HEK293T (cell line): ENCODE data around the gene ERC2.

Experiments used
- CTCF ChIA-PET: fragments of 350-600 bp; formaldehyde crosslinking; extraction: SDS; loops from one replicate; lab custom pipeline; 2021; ENCODE audit warnings: antibody characterized with exemption, inconsistent platforms; lab: Yijun Ruan, JAX
- POLR2A ChIA-PET: fragments of 350-600 bp; formaldehyde crosslinking; extraction: SDS; loops from one replicate; lab custom pipeline; 2020; ENCODE audit warnings: antibody characterized with exemption, inconsistent platforms; lab: Yijun Ruan, JAX
- DNase-seq: peaks from one replicate; pipeline ENCODE4 v3.0.0; 2012; ENCODE audit warnings: mixed read lengths; ENCODE audit errors: extremely low spot score
- ARNT ChIP-seq: fragments of 450-650 bp; IDR thresholded peaks from 2 replicates; pipeline ENCODE4 v1.6.1; 2017; ENCODE audit warnings: mild to moderate bottlenecking
- BHLHE40 ChIP-seq: fragments of 450-650 bp; IDR thresholded peaks from 2 replicates; pipeline ENCODE4 v1.6.1; 2016; ENCODE audit warnings: mild to moderate bottlenecking, moderate library complexity, borderline replicate concordance
- CTBP1 ChIP-seq: fragments of 450-650 bp; IDR thresholded peaks from 2 replicates; pipeline ENCODE4 v1.6.1; 2016; ENCODE audit warnings: borderline replicate concordance
- ELF4 ChIP-seq: fragments of 450-650 bp; IDR thresholded peaks from 2 replicates; pipeline ENCODE4 v1.6.1; 2017; ENCODE audit warnings: antibody characterized with exemption
- FOXA1 ChIP-seq: fragments of 450-650 bp; IDR thresholded peaks from 2 replicates; pipeline ENCODE4 v1.6.1; 2016; ENCODE audit warnings: mild to moderate bottlenecking
- FOXK2 ChIP-seq: fragments of 450-650 bp; IDR thresholded peaks from 2 replicates; pipeline ENCODE4 v1.6.1; 2016; ENCODE audit warnings: mild to moderate bottlenecking
- FOXM1 ChIP-seq: fragments of 450-650 bp; IDR thresholded peaks from 2 replicates; pipeline ENCODE4 v1.6.1; 2017; ENCODE audit warnings: mild to moderate bottlenecking, borderline replicate concordance
- HDGF ChIP-seq: fragments of 450-650 bp; IDR thresholded peaks from 2 replicates; pipeline ENCODE4 v1.6.1; 2017; ENCODE audit warnings: antibody characterized with exemption, borderline replicate concordance
- L3MBTL2 ChIP-seq: fragments of 450-650 bp; conservative IDR thresholded peaks from 2 replicates; pipeline ENCODE4 v1.6.1; 2016; ENCODE audit warnings: mild to moderate bottlenecking
- LEF1 ChIP-seq: fragments of 450-650 bp; IDR thresholded peaks from 2 replicates; pipeline ENCODE4 v1.6.1; 2017; ENCODE audit warnings: mild to moderate bottlenecking, borderline replicate concordance
- NFRKB ChIP-seq: fragments of 450-650 bp; IDR thresholded peaks from 2 replicates; pipeline ENCODE4 v1.6.1; 2016; ENCODE audit warnings: mild to moderate bottlenecking, moderate library complexity
- SP1 ChIP-seq: fragments of 450-650 bp; IDR thresholded peaks from 2 replicates; pipeline ENCODE4 v1.6.1; 2017
- SUZ12 ChIP-seq: fragments of 450-650 bp; IDR thresholded peaks from 2 replicates; pipeline ENCODE4 v1.6.1; 2016; ENCODE audit warnings: mild to moderate bottlenecking
- TARDBP ChIP-seq: fragments of 450-650 bp; IDR thresholded peaks from 2 replicates; pipeline ENCODE4 v1.6.1; 2016
- ZNF384 ChIP-seq: fragments of 450-650 bp; IDR thresholded peaks from 2 replicates; pipeline ENCODE4 v1.6.1; 2016
- TF ChIP-seq, protein P1 (sequence below): fragments of 450-650 bp; IDR thresholded peaks from 2 replicates; pipeline ENCODE4 v1.6.1; 2016

The ERC2 gene

DNA sequence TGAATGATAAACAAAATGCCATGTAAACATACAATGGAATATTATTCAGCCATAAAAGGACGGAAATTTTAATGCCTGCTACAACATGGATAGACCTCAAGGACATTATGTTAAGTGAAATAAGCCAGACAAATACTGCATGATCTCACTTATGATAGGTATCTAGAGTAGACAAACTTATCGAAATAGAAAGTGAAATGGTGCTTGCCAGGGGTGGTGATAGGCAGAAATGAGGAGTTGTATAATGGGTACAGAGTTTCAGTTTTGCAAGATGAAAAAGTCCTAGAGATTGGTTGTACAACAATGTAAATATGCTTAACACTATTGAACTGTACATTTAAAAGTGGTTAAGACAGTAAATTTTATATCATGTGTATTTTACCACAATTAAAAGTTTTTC lies 287.8 kb downstream of the ERC2 start:
- no peak for TF ChIP-seq SP1
- TF ChIP-seq, protein P1, sequence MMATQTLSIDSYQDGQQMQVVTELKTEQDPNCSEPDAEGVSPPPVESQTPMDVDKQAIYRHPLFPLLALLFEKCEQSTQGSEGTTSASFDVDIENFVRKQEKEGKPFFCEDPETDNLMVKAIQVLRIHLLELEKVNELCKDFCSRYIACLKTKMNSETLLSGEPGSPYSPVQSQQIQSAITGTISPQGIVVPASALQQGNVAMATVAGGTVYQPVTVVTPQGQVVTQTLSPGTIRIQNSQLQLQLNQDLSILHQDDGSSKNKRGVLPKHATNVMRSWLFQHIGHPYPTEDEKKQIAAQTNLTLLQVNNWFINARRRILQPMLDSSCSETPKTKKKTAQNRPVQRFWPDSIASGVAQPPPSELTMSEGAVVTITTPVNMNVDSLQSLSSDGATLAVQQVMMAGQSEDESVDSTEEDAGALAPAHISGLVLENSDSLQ, result no peak
- no peak for TF ChIP-seq CTBP1
- TF ChIP-seq ARNT, result no peak
- TF ChIP-seq L3MBTL2, result no peak
- no peak for TF ChIP-seq BHLHE40
- TF ChIP-seq ELF4, result no peak
- no peak for TF ChIP-seq FOXA1
- no peak for TF ChIP-seq FOXM1
- no peak for TF ChIP-seq SUZ12
- no peak for TF ChIP-seq HDGF
- TF ChIP-seq ZNF384, result no peak
- no peak for TF ChIP-seq NFRKB
- no peak for TF ChIP-seq LEF1
- no peak for TF ChIP-seq TARDBP
- TF ChIP-seq FOXK2, result no peak
- POLR2A ChIA-PET, result no interaction called here
- CTCF ChIA-PET, result no interaction called here
- DNase-seq, result no peak

DNA sequence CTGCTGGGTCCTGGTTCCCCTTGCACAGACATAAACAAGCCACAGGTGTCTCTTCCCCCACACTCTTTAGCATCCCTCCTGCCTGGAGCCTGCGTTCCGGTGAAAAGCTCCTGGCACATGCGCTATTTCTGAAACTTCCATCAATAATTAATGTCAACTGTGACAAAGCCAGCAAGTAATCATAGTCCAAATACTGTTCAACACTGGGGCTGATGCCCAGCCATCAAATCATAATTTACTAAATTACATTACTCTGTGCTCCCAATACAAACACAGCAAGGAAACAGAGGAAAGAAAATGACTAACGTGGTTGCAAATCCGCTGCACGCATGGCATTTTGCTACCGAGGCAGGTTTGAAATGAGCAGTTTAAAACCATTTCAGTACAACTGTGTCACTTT lies 294.7 kb downstream of the ERC2 start:
- POLR2A ChIA-PET, result no interaction called here
- CTCF ChIA-PET, result no interaction called here
- TF ChIP-seq SP1 (no peak), HDGF (no peak), TARDBP (no peak), LEF1 (no peak), L3MBTL2 (no peak)
- no peak for DNase-seq

DNA sequence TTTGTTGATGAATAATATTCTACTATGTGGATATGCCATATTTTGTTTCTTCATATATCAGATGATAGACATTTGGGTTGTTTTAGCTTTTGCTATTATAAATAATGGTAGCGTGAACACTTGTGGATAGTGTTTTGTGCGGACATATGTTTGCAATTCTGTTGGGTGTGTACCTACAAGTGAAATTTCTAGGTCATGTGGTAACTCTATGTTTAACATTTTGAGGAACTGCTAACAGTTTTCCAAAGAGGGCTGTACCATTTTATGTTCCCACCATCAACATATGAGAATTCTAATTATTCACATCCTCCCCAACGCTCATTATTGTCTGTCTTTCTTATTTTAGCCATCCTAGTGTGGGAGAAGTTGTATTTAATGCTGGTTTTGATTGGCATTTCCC lies 303.8 kb downstream of the ERC2 start:
- no peak for DNase-seq
- TF ChIP-seq ELF4 (no peak), HDGF (no peak), CTBP1 (no peak), TARDBP (no peak), SUZ12 (no peak), ARNT (no peak), NFRKB (no peak), FOXK2 (no peak), FOXM1 (no peak), SP1 (no peak), ZNF384 (no peak), BHLHE40 (no peak), L3MBTL2 (no peak), LEF1 (no peak), FOXA1 (no peak)
- TF ChIP-seq, protein P1, result no peak
- ChIA-PET CTCF (no interaction called here), POLR2A (no interaction called here)

DNA sequence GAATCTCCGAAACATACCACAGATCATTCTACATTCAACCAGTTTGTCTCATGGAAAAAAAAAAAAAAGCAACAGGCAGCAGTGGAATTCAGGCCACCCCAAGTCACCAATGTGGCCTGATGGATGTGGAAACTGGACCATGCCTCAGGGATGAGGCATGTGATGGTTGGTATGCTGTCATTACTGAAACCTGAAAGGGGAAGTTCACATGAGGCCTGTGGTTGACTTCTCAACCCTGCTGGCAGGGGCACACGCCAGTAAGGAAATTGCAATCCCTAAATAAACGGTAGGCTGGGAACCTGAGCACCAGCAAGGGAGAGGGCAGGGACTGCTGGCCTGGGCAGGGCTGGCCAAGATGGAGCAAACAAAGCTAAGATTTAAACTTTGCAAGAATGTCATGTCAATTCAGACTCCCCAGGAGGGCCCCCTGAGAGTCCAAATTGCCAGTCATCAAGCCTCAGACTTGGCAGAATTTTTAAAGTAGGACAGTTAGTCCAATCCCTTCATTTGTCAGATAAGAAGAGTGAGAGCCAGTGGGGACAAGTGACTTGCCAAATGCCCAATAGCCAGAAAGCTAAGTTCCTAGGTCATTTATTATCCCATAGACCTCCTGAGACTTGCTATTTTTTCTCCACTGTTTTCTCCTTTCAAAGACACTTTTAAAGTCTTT lies 310.4 kb downstream of the ERC2 start:
- DNase-seq, result no peak
- POLR2A ChIA-PET, result no interaction called here
- CTCF ChIA-PET, result no interaction called here
- TF ChIP-seq ELF4 (no peak), FOXA1 (no peak), L3MBTL2 (no peak), HDGF (no peak), SUZ12 (no peak), BHLHE40 (no peak), NFRKB (no peak), LEF1 (no peak), TARDBP (no peak), CTBP1 (no peak), FOXM1 (no peak)
- TF ChIP-seq, protein P1, result no peak

DNA sequence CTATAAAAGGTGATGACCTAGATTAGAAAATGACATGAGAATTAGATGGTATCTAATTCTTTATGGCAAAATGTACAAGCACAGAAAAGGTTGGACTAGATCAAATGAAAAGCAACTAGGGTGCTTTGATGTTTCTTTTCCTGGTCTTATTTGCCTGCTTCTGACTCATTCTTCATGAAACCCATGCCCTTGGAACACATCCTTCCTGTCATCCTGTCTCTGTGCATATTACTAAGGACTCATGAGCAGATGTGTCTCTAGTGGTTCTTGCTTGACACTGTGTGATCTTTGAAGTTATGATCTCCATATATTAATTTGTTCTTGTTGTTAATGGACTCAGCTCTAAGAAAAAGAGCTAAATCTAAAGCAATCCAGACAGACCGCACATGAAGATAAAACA lies 314.0 kb downstream of the ERC2 start:
- DNase-seq, result no peak
- ChIA-PET POLR2A (no interaction called here), CTCF (interaction anchor here (0.8 kb wide), 1 partner anchor 8 kb away, joined by 4 read pairs; no protein-coding TSS in a partner anchor)
- TF ChIP-seq HDGF, result no peak
- TF ChIP-seq SUZ12, result no peak
- TF ChIP-seq FOXK2, result no peak
- TF ChIP-seq L3MBTL2, result no peak

DNA sequence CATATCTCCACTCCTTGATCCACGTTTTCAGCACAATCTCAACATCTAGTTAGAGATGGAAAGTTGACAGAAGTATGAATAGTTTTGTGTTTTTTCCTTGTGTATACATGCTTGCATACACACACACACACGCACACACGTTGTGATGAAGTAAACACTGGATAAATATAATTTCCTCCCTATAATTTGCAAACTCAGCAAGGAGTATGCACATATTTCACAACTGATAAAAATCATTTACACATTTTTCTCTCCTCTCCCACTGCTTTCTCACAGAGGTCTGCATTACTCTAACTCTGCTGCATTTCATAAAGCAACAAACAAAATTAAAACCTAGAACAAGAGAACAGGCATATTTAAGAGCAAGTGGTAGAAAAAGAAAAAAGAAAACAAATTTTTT lies 320.9 kb downstream of the ERC2 start:
- CTCF ChIA-PET, result no interaction called here
- POLR2A ChIA-PET, result no interaction called here
- no peak for DNase-seq
- TF ChIP-seq ZNF384 (no peak), SUZ12 (no peak), FOXK2 (no peak), L3MBTL2 (no peak)
